B cell (primary cell): ENCODE measurements around the gene C1QL1.

Experiments used
- EZH2 ChIP-seq: IDR thresholded peaks from 2 replicates; pipeline ENCODE4 v1.6.1; 2012; ENCODE audit warnings: borderline replicate concordance, low read depth, mild to moderate bottlenecking, moderate library complexity, low read length; ENCODE audit not compliant: insufficient read depth, poor library complexity, severe bottlenecking
- TF ChIP-seq, protein P1 (sequence below): fragments of 200-600 bp; IDR thresholded peaks from one replicate; pipeline ENCODE4 v1.8.0; 2022; ENCODE audit warnings: antibody characterized with exemption, mild to moderate bottlenecking

DNA sequence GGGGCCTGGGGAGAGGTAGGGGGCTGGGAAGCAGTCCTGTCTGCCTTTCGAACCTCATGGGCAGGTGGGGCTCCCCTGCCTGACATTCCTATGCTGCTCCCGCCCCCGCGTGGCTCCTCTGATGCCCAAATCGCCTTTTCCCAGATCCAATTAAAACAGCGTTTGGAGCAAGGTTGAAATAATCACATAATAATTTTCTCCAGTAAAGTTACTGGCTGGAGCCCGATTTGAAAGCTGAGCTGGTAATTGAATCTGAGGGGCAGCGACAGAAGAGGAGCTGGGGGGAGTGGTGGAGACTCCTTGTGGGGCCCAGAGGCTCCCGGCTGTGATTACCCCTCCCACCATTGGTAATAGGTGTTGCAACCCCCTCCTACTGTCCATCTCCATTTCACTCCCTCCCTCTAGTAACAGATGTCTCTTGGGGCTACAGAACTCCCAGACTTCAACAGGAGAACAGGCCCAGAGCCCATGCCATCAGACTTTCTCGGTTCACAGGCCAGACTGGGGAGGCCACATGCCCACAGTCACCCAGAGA is 38.9 kb upstream of the C1QL1 start:
- TF ChIP-seq, protein P1, sequence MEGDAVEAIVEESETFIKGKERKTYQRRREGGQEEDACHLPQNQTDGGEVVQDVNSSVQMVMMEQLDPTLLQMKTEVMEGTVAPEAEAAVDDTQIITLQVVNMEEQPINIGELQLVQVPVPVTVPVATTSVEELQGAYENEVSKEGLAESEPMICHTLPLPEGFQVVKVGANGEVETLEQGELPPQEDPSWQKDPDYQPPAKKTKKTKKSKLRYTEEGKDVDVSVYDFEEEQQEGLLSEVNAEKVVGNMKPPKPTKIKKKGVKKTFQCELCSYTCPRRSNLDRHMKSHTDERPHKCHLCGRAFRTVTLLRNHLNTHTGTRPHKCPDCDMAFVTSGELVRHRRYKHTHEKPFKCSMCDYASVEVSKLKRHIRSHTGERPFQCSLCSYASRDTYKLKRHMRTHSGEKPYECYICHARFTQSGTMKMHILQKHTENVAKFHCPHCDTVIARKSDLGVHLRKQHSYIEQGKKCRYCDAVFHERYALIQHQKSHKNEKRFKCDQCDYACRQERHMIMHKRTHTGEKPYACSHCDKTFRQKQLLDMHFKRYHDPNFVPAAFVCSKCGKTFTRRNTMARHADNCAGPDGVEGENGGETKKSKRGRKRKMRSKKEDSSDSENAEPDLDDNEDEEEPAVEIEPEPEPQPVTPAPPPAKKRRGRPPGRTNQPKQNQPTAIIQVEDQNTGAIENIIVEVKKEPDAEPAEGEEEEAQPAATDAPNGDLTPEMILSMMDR, result no peak
- no peak for TF ChIP-seq EZH2
